IMR-90 (cell line): ENCODE measurements around the gene MRPL12.

Source experiments
- CEBPB ChIP-seq: IDR thresholded peaks from 2 replicates; pipeline ENCODE4 v1.6.1; 2012; ENCODE audit warnings: low read depth, low read length, improper control_type of control experiment
- CTCF ChIP-seq: conservative IDR thresholded peaks from 2 replicates; pipeline ENCODE4 v1.5.1; 2012; ENCODE audit warnings: mild to moderate bottlenecking, low read depth, low read length, improper control_type of control experiment
- NFE2L2 ChIP-seq: fragments of 150-350 bp; IDR thresholded peaks from 2 replicates; pipeline ENCODE4 v1.6.1; 2016; ENCODE audit warnings: low read depth, mild to moderate bottlenecking, low read length
- RFX5 ChIP-seq: IDR thresholded peaks from 2 replicates; pipeline ENCODE4 v1.8.0; 2012; ENCODE audit warnings: low read depth, mild to moderate bottlenecking, low read length, moderate library complexity

- TF ChIP-seq NFE2L2 (no peak), CEBPB (no peak), RFX5 (no peak), CTCF (no peak)
Observed at GRCh38 chr17:81717766-81718089, 14.6 kb downstream of the MRPL12 start.
